Endothelial cell (in vitro differentiated cells): Measurements from ENCODE around the gene PTPRQ. TPM values are rescaled to one million over a fixed set of nuclear protein-coding genes. Genes with fewer than 3 reads are reported as not detected.

ENCODE experiments used
- DNase-seq: peaks from one replicate; pipeline ENCODE4 v3.0.0; 2021; ENCODE audit warnings: low spot score
- H3K27ac Mint-ChIP-seq: one replicate; pipeline ENCODE4 v1.8.0; 2021; ENCODE audit warnings: mixed read lengths, inconsistent platforms; ENCODE audit not compliant: unreplicated experiment
- H3K27me3 Mint-ChIP-seq: one replicate; pipeline ENCODE4 v1.8.0; 2021; ENCODE audit warnings: mild to moderate bottlenecking, moderate library complexity, mixed read lengths, inconsistent platforms; ENCODE audit not compliant: unreplicated experiment
- H3K36me3 Mint-ChIP-seq: one replicate; pipeline ENCODE4 v1.8.0; 2021; ENCODE audit warnings: mild to moderate bottlenecking, low read depth, mixed read lengths, inconsistent platforms; ENCODE audit not compliant: unreplicated experiment
- H3K4me1 Mint-ChIP-seq: one replicate; pipeline ENCODE4 v1.8.0; 2021; ENCODE audit warnings: mild to moderate bottlenecking, mixed read lengths, inconsistent platforms; ENCODE audit not compliant: unreplicated experiment
- H3K4me3 Mint-ChIP-seq: one replicate; pipeline ENCODE4 v1.8.0; 2021; ENCODE audit warnings: mild to moderate bottlenecking, mixed read lengths, inconsistent platforms; ENCODE audit not compliant: unreplicated experiment
- H3K9me3 Mint-ChIP-seq: one replicate; pipeline ENCODE4 v1.8.0; 2021; ENCODE audit warnings: mixed read lengths, inconsistent platforms; ENCODE audit not compliant: unreplicated experiment
- total RNA-seq: library from RNA; stranded (reverse); fragmentation: NEBNext Ultra II Directional; extraction: Animal tissue kit (Norgen Biotek cat#: 25700); gene quantifications from one replicate; pipeline ENCODE4 v1.2.1, GENCODE V29; 2021; ENCODE audit not compliant: unreplicated experiment
- TF ChIP-seq, protein P1 (sequence below): fragments of 200-600 bp; sonication (generic); IDR thresholded peaks from one replicate; pipeline ENCODE4 v1.5.0; 2021; ENCODE audit warnings: antibody characterized with exemption; ENCODE audit not compliant: unreplicated experiment

PTPRQ gene
- total RNA-seq, 1 donor from 2014 or later: not detected

DNA sequence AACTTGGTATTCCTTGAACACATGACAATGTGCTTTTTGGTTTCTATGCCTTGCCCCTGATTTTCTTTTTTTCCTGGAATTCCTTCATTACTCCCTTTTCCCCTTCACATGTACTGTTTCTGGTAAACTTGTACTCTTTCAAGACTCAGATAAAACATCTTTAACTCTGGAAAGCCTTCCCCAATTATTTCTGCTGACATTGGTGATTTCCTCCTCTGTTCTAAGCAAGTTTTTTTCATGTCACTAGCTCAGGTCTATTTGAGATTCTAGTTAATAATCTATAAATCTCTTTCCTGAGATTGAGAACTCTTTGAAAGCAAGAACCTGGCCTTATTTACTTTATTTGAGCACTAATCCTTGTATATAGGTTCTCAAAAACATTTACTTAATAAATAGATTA is 24.0 kb upstream of the PTPRQ start:
- no peaks in the 10 kb centered on the region for H3K9me3 Mint-ChIP-seq
- H3K36me3 Mint-ChIP-seq: no peaks in the 10 kb centered on the region
- H3K4me1 Mint-ChIP-seq: no peaks in the 10 kb centered on the region
- no peak overlapping the region for H3K27ac Mint-ChIP-seq
- TF ChIP-seq, protein P1, sequence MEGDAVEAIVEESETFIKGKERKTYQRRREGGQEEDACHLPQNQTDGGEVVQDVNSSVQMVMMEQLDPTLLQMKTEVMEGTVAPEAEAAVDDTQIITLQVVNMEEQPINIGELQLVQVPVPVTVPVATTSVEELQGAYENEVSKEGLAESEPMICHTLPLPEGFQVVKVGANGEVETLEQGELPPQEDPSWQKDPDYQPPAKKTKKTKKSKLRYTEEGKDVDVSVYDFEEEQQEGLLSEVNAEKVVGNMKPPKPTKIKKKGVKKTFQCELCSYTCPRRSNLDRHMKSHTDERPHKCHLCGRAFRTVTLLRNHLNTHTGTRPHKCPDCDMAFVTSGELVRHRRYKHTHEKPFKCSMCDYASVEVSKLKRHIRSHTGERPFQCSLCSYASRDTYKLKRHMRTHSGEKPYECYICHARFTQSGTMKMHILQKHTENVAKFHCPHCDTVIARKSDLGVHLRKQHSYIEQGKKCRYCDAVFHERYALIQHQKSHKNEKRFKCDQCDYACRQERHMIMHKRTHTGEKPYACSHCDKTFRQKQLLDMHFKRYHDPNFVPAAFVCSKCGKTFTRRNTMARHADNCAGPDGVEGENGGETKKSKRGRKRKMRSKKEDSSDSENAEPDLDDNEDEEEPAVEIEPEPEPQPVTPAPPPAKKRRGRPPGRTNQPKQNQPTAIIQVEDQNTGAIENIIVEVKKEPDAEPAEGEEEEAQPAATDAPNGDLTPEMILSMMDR: no peak
- no peak overlapping the region for H3K4me3 Mint-ChIP-seq
- no peaks in the 10 kb centered on the region for H3K27me3 Mint-ChIP-seq
- no peak for DNase-seq

DNA sequence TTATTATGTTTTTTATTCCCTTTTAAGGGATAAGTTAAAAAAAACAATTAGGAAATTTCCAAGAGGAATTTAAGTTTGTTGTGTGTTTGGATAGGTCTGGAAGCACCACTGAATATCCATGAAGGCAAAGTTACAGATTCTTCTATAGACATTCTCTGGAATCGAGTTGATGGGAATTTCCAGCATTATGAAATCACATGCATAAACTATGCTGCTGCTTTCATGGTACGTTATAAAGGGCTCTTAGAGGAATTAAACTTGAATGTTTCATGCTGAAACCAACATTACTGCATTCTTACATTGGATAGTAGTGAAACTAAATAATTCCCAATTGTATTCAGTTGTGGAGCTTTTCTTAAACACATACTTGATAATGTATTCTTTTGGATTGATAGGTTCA is 21.5 kb upstream of the PTPRQ start:
- DNase-seq: no peak
- Mint-ChIP-seq H3K4me3 (no peak overlapping the region), H3K4me1 (no peaks in the 10 kb centered on the region), H3K9me3 (no peaks in the 10 kb centered on the region), H3K36me3 (no peaks in the 10 kb centered on the region), H3K27me3 (peaks cover 2% of the 10 kb centered on the region), H3K27ac (no peak overlapping the region)
- TF ChIP-seq, protein P1: no peak

DNA sequence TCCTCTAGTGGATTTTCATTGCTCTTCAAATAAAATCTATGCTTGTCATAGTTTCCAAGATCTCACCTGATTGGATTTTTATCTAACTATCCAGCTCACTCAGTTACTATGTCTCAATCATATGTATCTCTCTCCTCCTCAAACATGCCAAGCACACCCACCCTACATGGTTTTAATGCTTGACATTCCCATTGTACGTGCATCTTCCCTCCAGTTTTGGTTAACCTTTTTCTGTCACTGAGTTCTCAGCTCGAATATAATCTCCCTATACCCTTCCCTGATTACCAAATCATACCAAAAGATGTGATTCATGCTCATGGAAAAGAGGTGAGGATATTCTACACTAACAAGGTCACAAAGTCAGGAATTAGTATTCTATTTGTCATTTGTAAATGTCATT is 12.0 kb upstream of the PTPRQ start:
- Mint-ChIP-seq H3K27me3 (no peaks in the 10 kb centered on the region), H3K4me3 (no peak overlapping the region), H3K9me3 (no peaks in the 10 kb centered on the region), H3K27ac (no peak overlapping the region), H3K4me1 (no peaks in the 10 kb centered on the region), H3K36me3 (no peaks in the 10 kb centered on the region)
- TF ChIP-seq, protein P1: no peak
- no peak for DNase-seq

DNA sequence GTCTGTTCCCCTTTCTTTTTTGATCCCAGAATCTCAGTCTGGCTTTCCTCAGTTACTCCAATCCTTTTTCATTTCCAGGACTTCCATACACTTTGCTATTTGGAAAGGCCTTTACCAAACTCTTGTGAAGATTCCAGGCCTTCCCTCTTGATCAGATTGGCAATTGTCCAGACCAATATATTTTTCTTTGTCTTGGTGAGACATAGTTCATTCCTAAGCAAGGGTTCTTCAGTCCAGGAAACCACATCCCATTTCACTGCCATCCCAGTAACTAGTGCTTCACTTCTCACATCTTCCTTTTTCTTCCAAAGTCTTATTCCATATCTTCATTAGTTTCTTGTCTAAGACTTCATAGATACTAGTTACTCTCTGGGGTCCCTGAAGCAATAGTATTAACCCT is 2.1 kb upstream of the PTPRQ start:
- DNase-seq: no peak
- Mint-ChIP-seq H3K4me3 (no peak overlapping the region), H3K27me3 (no peaks in the 10 kb centered on the region), H3K27ac (no peak overlapping the region), H3K9me3 (no peaks in the 10 kb centered on the region), H3K4me1 (peaks cover 3% of the 10 kb centered on the region), H3K36me3 (no peaks in the 10 kb centered on the region)
- TF ChIP-seq, protein P1: no peak

DNA sequence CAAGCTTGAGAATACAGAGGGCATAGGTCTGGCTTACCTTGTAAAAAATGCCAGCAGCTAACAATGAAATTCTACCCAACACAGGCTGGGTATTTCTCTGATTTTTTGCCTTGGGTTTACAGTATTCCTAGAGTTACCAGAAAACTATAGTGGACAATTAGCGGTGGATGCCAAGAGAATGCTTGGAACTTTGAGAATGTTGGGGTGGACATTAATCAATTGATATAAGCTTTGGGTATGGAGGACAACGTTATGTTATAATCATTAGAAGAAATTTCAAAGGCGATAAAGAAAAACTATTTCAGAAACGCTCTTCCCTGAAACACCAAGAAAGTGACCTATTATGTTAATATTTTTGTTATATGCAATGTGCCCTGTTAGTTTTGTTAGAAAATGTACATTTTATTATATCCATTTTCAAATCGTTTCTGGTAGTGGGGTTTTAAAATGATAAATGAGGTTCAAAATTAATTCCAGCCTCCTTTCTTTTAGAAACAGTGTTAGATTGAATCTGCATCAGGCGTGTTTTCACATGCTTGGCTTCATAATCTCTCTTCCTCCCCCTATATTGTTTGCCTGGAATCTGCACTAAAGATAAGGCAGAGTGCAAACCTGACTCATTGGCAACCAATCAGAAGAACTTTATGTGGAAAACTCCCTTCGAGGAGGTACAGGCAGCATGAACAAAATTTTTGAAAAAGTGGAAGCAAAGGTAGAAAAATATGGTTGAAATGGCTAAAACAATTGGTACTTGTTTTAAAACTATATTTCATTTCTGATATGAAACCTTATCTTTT is 1.4 kb upstream of the PTPRQ start:
- Mint-ChIP-seq H3K4me3 (no peak overlapping the region), H3K27me3 (no peaks in the 10 kb centered on the region), H3K36me3 (no peaks in the 10 kb centered on the region), H3K9me3 (no peaks in the 10 kb centered on the region), H3K27ac (peak overlapping the region; percentile 6), H3K4me1 (peaks cover 3% of the 10 kb centered on the region)
- TF ChIP-seq, protein P1: no peak
- no peak for DNase-seq
